ENCODE measurements around the gene SLC2A11.

GRCh38 chr22:23856721-23857605, 712 bp upstream of the SLC2A11 start:
- TF ChIP-seq EP300 (IDR thresholded peaks at IDR 0.05) (no peak), CTCF (IDR thresholded peaks at IDR 0.05) (no peak)
